ENCODE data around the gene HAO1. TPM values are rescaled to one million over a fixed set of nuclear protein-coding genes. Genes with fewer than 3 reads are reported as not detected.
"Not testable (repeated sequence)": the region's sequence is repeated elsewhere in the genome, so short reads cannot be mapped to it uniquely, and the experiment has no call there.

The HAO1 gene
- total RNA-seq, 2 experiments from 2014 or later = not detected

DNA sequence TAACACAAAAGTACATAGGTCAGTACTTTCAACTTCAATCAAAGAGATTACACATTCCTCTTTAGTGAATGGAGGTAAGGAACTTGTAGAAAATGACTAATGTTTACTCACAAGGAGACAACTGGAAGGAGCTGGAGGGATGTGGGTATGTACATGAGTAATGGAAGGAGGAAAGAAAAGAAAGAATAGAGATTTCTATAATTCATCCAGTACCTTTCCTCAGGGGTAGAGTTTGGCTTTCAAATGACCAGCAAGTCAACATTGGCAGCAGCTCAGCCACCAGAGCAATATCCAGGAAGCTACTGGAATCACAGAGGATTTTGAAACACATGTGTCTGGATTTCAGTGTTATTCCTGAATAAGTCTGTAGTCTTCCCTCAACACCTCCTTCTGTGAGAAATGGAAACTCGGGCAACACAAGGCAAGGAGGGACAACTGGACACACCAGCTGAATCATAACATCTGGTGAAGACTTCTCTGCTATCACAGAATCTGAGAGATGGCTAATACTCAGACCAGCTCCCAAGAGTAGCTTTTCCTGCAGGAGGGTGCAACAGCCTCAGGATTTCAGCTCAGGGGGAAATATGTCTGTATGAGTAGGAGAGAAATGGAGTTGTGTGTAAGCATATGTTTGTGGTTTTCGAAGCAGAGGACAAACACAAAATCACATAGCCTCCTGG, 98.8 kb downstream of the HAO1 start:
- Histone ChIP-seq H3K4me3 (ENCODE audit: low read length) (no peak overlapping the region), H3K4me1 (ENCODE audit: insufficient read depth, low read length) (no peaks in the 10 kb centered on the region), H3K27me3 (ENCODE audit: control insufficient read depth in 1 of 2, insufficient read depth in 2 of 2, low read length in 2 of 2) (no peaks in the 10 kb centered on the region), H3K9me3 (ENCODE audit: control insufficient read depth in 1 of 2, insufficient read depth in 1 of 2, low read length in 2 of 2) (peaks cover 0 to 3% of the 10 kb centered on the region in 2 experiments), H3K27ac (ENCODE audit: low read depth in 1 of 2, low read length in 2 of 2) (no peak overlapping the region), H3K36me3 (ENCODE audit: insufficient read depth, low read length) (no peaks in the 10 kb centered on the region)
- no peak for ATAC-seq (ENCODE audit: poor library complexity)
- CTCF ChIA-PET = no interaction called here
- Mint-ChIP-seq H3K27me3 (peaks cover 7% of the 10 kb centered on the region), H3K36me3 (ENCODE audit: low read depth) (no peaks in the 10 kb centered on the region), H3K4me1 (ENCODE audit: low read depth) (no peaks in the 10 kb centered on the region), H3K4me3 (no peak overlapping the region), H3K27ac (no peak overlapping the region), H3K9me3 (no peaks in the 10 kb centered on the region)
- POLR2A ChIA-PET = no interaction called here
- intact Hi-C loops (cut with DNase I, micrococcal nuclease) = no loop called here
- TF ChIP-seq, protein P1, sequence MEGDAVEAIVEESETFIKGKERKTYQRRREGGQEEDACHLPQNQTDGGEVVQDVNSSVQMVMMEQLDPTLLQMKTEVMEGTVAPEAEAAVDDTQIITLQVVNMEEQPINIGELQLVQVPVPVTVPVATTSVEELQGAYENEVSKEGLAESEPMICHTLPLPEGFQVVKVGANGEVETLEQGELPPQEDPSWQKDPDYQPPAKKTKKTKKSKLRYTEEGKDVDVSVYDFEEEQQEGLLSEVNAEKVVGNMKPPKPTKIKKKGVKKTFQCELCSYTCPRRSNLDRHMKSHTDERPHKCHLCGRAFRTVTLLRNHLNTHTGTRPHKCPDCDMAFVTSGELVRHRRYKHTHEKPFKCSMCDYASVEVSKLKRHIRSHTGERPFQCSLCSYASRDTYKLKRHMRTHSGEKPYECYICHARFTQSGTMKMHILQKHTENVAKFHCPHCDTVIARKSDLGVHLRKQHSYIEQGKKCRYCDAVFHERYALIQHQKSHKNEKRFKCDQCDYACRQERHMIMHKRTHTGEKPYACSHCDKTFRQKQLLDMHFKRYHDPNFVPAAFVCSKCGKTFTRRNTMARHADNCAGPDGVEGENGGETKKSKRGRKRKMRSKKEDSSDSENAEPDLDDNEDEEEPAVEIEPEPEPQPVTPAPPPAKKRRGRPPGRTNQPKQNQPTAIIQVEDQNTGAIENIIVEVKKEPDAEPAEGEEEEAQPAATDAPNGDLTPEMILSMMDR (IDR thresholded peaks at IDR 0.05) = no peak
- no peak for DNase-seq

DNA sequence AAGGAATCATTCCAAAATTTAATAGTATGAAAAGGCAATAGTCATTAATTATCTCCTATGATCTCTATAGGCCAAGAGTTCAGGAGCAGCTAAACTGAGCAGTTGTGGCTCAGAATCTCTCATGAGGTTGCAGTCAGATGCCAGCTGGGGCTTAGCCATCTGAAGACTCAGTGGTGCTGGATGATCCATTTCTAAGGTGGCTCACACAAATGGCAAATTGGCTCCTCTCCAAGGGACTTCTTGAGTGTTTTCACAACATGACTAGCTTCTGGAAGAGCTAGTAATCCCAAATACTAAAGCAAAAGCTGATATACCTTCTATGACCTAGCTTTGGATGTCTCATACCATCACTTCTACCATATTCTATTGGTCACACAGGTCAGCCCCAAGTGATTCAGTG, 104.2 kb downstream of the HAO1 start:
- H3K9me3 Mint-ChIP-seq = peaks cover 3% of the 10 kb centered on the region

DNA sequence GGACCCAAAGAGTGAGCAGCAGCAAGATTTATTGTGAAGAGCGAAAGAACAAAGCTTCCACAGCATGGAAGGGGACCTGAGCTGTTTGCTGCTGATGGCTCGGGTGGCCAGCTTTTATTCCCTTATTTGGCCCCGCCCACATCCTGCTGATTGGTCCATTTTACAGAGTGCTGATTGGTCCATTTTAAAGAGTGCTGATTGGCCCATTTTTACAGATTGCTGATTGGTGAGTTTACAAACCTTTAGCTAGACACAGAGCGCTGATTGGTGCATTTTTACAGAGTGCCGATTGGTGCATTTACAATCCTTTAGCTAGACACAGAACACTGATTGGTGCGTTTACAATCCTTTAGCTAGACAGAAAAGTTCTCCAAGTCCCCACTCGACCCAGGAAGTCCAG, 105.8 kb downstream of the HAO1 start:
- H3K4me1 ChIP-seq (ENCODE audit: insufficient read depth, low read length); H3K27me3 ChIP-seq (ENCODE audit: control insufficient read depth in 1 of 2, insufficient read depth in 2 of 2, low read length in 2 of 2); H3K27ac Mint-ChIP-seq; POLR2A ChIA-PET; H3K9me3 Mint-ChIP-seq; DNase-seq; H3K9me3 ChIP-seq (ENCODE audit: control insufficient read depth in 1 of 2, insufficient read depth in 1 of 2, low read length in 2 of 2); CTCF ChIA-PET; H3K36me3 ChIP-seq (ENCODE audit: insufficient read depth, low read length); intact Hi-C loops (cut with DNase I, micrococcal nuclease); H3K27ac ChIP-seq (ENCODE audit: low read depth in 1 of 2, low read length in 2 of 2); H3K4me3 Mint-ChIP-seq; ATAC-seq (ENCODE audit: poor library complexity); H3K4me3 ChIP-seq (ENCODE audit: low read length); H3K27me3 Mint-ChIP-seq; H3K36me3 Mint-ChIP-seq (ENCODE audit: low read depth); H3K4me1 Mint-ChIP-seq (ENCODE audit: low read depth): not testable (repeated sequence)

More for the DNA sequence above, 104.2 kb downstream of the HAO1 start:
- H3K4me1 ChIP-seq (ENCODE audit: insufficient read depth, low read length) = no peaks in the 10 kb centered on the region
- no peaks in the 10 kb centered on the region for H3K36me3 ChIP-seq (ENCODE audit: insufficient read depth, low read length)
- no peak overlapping the region for H3K4me3 ChIP-seq (ENCODE audit: low read length)
- Mint-ChIP-seq H3K27me3 (no peaks in the 10 kb centered on the region), H3K4me3 (no peak overlapping the region), H3K27ac (no peak overlapping the region), H3K36me3 (ENCODE audit: low read depth) (no peaks in the 10 kb centered on the region), H3K4me1 (ENCODE audit: low read depth) (no peaks in the 10 kb centered on the region)
- H3K9me3 ChIP-seq (ENCODE audit: control insufficient read depth in 1 of 2, insufficient read depth in 1 of 2, low read length in 2 of 2) = peaks cover 0 to 8% of the 10 kb centered on the region in 2 experiments
- ATAC-seq (ENCODE audit: poor library complexity) = no peak
- H3K27me3 ChIP-seq (ENCODE audit: control insufficient read depth in 1 of 2, insufficient read depth in 2 of 2, low read length in 2 of 2) = no peaks in the 10 kb centered on the region
- no peak for DNase-seq
- POLR2A ChIA-PET = no interaction called here
- no peak overlapping the region for H3K27ac ChIP-seq (ENCODE audit: low read depth in 1 of 2, low read length in 2 of 2)
- CTCF ChIA-PET = interaction anchor here (1.0 kb wide), 1 partner anchor 100 kb away, joined by 3 read pairs; no protein-coding TSS in a partner anchor
- TF ChIP-seq, protein P1 (IDR thresholded peaks at IDR 0.05) = no peak
- intact Hi-C loops (cut with DNase I, micrococcal nuclease) = no loop called here

Other genes with a start within 250 kb of the HAO1 start
- 10 to 100 TPM; 39.8 to 47.9 TPM for gene TMX4, start 79.3 kb upstream of the HAO1 start, total RNA-seq
- 1 to 10 TPM; 3.8 to 5.6 TPM for gene PLCB1, start 191.8 kb upstream of the HAO1 start, total RNA-seq